ENCODE results near the gene HIVEP2. TPM values are rescaled to one million over a fixed set of nuclear protein-coding genes. Genes with fewer than 3 reads are reported as not detected.
A peak's percentile ranks its signal among the peaks of the same experiment; 100 is the strongest.

Gene HIVEP2
- total RNA-seq, 1 experiment from 2014 or later: 4.2 TPM

DNA sequence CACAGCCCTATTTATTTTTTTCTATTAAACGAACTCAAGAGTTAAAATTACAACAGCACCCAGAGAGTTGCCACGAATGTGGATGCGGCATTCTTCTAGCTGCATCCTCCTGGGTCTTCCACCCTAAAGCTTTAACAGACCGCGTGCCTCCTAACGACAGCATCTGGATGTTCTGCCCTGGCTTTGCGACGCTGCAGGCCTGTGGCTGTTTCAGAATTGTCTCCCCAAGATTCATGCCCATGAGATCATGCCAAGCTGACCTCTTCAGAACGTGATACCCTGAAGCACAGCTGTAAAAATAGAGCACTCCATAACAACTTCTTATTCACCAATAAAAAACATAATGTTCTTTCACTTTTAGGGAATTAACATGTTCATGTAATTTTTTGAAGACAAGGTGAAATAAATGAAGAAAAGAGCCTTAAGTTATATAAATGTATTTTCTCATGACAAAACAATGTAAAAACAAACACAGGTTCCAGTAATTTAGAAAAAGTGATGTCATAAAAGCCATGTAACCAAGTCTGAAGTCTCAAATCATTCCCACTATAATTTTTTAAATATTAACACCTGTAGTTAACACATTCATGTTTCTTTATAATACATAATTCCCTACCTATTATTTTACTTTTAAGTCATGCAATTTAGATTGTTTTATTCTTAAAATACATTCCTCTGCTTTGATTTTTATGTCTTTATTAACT, 26.5 kb downstream of the HIVEP2 start:
- Histone ChIP-seq H3K23me2 (ENCODE audit: insufficient read length, low read depth, low read length, poor library complexity, severe bottlenecking) (no peaks in the 10 kb centered on the region), H3K79me1 (ENCODE audit: insufficient read depth, low read depth, low read length, poor library complexity, severe bottlenecking) (no peaks in the 10 kb centered on the region), H3K23ac (ENCODE audit: insufficient read length, low read depth, low read length) (no peak overlapping the region), H3K79me2 (ENCODE audit: insufficient read depth, low read length) (no peaks in the 10 kb centered on the region), H3T11ph (ENCODE audit: low read length) (no peak overlapping the region), H3K4me1 (ENCODE audit: insufficient read depth, low read length) (no peaks in the 10 kb centered on the region), H2BK5ac (ENCODE audit: insufficient read length, low read length) (no peak overlapping the region), H3K9ac (ENCODE audit: extremely low read depth, insufficient read length, low read length) (no peak overlapping the region), H3K27me3 (ENCODE audit: insufficient read depth, low read length) (no peaks in the 10 kb centered on the region), H2BK120ac (ENCODE audit: low read depth, low read length, poor library complexity, severe bottlenecking) (no peak overlapping the region), H3K4ac (ENCODE audit: low read depth, low read length) (no peak overlapping the region), H3K27ac (ENCODE audit: insufficient read length, low read depth, low read length) (no peak overlapping the region), H3K4me2 (ENCODE audit: insufficient read depth, insufficient read length, low read length) (no peak overlapping the region), H3K14ac (ENCODE audit: insufficient read depth, low read length) (no peak overlapping the region), H3K18ac (ENCODE audit: insufficient read length, low read depth, low read length) (no peak overlapping the region), H2AK5ac (ENCODE audit: insufficient read length, low read length) (no peak overlapping the region), H3K9me3 (ENCODE audit: control insufficient read depth, low read depth, low read length) (no peaks in the 10 kb centered on the region), H2BK20ac (ENCODE audit: low read depth, low read length, poor library complexity, severe bottlenecking) (peak overlapping the region; percentile 26), H2BK15ac (ENCODE audit: low read depth, low read length) (no peak overlapping the region), H4K5ac (ENCODE audit: insufficient read length, low read depth, low read length) (no peak overlapping the region), H4K20me1 (ENCODE audit: control insufficient read depth, insufficient read depth, insufficient read length) (no peaks in the 10 kb centered on the region), H2BK12ac (ENCODE audit: insufficient read length, low read depth, low read length) (no peak overlapping the region), H2AFZ (ENCODE audit: low read length) (no peak overlapping the region), H4K8ac (replicated peaks; ENCODE audit: insufficient read length, low read depth, low read length) (no peak overlapping the region), H3K56ac (ENCODE audit: insufficient read length, low read depth, low read length) (no peak overlapping the region), H4K91ac (ENCODE audit: insufficient read length, low read depth, low read length) (no peak overlapping the region)
- peaks cover 13 to 19% of the 10 kb centered on the region in 2 experiments for H3K4me1 Mint-ChIP-seq
- DNase-seq: no peak
- H3K36me3 Mint-ChIP-seq (ENCODE audit: insufficient read depth in 1 of 3, low read depth in 3 of 3): peaks cover 3 to 4% (median 3%) of the 10 kb centered on the region in 3 experiments; a peak in 6 of 7 replicates
- no peaks in the 10 kb centered on the region for H3K27me3 Mint-ChIP-seq (ENCODE audit: low read depth)
- peaks cover under 1 to 3% of the 10 kb centered on the region in 2 experiments; a peak in 4 of 5 replicates for H3K9me3 Mint-ChIP-seq
- no peak for TF ChIP-seq CTCF (conservative IDR thresholded peaks at IDR 0.05)
- H3K4me3 Mint-ChIP-seq: no peak overlapping the region
- H3K27ac Mint-ChIP-seq: peak overlapping the region in 1 of 3 experiments; percentile 78; a peak in 1 of 7 replicates
- WGBS (ENCODE audit: extremely low coverage, insufficient read length, low lambda C conversion rate): no CpG with 5 or more reads among the region's 9 CpGs
